GM21529 (cell line): ENCODE results near the gene IL2RA.
"Not testable (repeated sequence)": the region's sequence is repeated elsewhere in the genome, so short reads cannot be mapped to it uniquely, and the experiment has no call there.

Experiments used
- ATAC-seq: cut with Tn5 transposase; IDR thresholded peaks from one replicate; pipeline ENCODE4 v1.9.1; 2021; ENCODE audit not compliant: unreplicated experiment

Gene IL2RA

DNA sequence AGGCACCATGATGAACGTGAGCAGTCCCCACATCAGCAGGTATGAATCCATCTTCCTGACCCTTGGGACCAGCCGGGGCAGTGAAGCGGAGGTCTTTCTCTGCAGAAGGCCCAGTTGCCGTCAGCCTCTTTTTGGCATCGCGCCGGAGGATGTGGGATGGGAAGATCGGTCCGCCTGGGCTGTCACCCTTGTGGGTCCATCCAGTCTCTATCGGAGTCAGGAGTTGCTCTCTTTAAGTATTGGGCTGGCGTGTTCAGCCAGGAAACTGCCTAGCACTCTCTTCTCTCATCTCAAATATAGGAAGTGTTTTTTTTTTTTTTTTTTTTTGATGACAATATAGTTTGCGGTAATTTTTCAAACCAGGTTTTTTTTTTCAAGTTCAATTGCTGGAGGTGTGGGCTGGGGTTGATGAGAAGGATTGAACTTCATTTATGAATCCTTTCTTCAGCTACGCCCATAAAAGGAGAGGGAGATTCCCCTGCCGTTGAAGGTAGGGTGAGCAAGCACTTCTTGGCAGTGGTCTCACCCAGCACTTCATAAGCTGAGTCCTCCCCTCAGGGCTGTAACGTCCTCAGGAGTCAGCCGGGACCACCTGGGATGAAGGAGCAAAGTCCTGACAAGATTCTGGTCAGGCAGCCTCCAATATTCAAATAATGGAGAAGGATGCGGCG, at the start of gene IL2RA:
Gene IL2RA, minus strand, starts transcription at position 267 of the 671 bp plus-strand sequence. Its CDS starts 216 bp downstream, at position 51.
- no peak for ATAC-seq

DNA sequence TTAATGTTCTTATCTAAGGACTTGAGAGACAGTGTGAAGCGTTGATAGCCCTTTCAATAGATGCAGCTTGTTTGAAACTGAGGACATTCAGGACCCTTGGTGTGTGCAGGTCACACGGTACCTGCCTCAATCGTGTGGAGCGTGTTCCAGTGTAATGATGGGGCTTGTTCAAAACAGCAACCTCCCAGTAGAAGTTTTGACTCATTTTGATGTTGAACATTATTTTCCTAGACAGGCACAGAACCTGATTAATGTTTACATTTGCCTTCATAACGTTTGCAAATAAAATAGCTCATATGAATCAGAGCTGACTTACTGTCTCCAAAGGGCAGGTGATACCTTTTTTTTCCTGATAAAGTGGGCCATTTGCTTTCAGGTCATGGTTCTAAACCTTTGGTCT, 48.0 kb upstream of the IL2RA start:
- no peak for ATAC-seq

DNA sequence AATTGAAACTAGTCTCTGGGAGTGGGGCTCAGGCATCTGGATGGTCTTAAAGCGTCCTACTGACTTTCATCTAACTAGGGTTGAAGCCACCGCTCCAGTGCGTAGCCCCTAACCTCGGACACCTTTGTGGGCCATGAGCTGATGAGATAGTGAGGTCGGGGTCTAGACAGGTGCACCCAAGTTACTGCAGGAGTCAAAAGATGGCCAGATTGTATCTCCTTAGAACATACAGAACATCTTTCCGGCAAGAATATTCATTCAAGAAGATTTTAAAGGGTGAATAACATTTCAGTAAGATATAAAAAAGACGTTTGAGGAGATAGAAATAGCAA, 47.2 kb upstream of the IL2RA start:
- ATAC-seq, result no peak

DNA sequence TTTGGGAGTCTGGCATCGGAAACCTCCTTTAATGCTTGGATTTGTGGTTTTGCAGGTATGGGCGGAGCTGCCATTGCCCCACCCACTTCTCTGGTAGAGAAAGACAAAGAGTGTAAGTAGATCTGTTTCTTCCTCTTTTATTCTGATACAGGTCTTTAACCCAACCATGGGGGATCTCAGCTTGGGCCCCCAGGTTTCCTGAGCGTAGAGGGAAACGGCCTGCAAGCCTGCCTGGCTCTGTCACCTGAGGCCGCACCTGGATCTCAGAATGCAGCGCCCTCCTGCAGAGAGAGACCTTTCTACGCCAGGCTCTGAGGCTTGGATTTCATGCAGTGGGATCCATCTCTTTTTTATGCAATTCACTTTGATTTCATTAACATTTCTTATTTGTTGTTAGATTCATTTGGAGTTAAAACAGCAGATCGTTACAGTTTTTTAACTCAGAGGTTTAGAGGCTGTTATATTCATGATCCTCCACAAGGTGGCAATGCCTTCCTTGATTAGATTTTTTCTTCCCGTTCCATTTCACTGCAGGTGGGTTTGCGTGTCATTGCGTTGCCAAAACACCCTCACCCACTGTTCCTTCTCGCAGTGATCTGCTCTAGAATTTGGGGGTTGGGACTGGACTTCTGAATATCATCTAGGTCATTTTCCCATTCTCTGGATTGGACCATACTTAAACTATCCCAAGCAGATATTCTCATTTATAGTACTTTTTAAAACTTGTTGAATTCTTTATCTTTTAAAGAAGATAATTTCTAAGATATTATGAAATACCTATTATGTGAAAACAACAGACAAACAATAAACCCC, 46.7 kb upstream of the IL2RA start:
- no peak for ATAC-seq

DNA sequence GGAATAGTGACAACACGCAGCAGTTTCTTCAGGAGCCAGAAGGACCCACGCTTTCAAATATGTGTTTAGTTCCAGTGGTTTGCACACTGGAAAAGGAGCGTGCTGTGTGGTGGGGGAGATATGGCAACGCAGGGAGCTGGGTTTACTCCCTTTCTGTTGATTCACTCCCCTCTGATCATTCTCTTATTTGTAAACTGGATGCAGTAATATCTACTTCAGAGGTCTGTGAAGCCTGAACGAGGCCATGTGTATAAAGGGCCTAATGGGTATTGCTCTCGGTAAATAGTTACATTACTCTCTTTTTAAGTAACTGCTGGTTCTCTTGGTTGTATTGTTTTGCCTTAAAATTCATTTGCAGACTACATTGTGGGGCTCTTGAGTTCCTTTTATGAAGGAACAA, 45.9 kb upstream of the IL2RA start:
- ATAC-seq, result no peak

DNA sequence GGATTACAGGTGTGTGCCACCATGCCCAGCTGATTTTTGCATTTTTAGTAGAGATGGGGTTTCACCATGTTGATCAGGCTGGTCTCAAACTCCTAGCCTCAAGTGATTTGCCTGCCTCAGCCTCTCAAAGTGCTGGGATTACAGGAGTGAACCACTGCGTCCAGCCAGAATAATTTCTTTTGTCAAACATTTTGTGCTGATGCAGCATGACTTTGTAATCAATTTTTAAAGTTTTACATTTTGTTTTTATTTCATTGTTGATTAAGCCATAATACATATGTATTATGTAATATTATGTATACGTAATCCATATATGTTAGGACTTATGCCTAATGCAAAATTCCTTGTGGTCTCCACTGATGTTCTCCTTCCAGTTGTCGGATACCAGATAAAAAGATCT, 45.4 kb upstream of the IL2RA start:
- ATAC-seq, result not testable (repeated sequence)

DNA sequence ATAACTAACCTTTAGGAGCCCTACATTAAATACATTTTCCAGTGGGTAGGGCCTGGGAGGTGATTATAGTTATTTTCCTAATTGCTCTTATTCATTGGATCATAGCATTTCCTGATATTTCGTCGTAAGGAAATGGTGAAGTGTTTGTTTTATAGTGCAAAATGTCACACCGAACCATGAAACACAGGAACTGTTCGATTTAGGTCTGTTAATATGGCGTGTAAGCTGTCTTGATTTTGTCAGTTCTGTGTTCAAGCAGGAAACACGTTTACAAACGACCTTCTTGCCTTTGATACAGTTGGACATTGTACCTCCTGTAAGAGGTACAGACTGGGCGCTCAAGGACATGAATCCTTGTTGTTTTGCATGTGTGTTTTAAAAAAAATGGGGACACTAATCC, 41.4 kb upstream of the IL2RA start:
- ATAC-seq, result no peak

DNA sequence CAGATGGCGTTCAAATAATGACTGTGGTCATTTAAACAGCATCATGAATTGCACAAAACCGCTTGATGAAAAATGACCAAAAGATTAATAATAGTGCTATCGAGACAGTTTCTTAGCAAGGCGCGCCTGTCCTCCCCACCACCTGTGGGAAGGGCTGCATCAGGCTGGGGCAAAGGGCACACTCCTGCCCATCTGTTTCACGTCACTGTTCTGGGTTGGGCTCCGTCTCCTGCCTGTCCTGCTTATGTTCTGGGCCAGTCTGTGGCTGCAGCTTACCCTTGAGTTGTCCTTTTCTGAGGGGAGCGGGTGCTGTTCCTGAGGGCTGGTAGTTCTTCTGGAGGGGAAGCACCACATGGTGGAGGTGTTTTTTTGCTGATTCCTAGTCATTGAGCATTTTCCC, 40.0 kb upstream of the IL2RA start:
- no peak for ATAC-seq

DNA sequence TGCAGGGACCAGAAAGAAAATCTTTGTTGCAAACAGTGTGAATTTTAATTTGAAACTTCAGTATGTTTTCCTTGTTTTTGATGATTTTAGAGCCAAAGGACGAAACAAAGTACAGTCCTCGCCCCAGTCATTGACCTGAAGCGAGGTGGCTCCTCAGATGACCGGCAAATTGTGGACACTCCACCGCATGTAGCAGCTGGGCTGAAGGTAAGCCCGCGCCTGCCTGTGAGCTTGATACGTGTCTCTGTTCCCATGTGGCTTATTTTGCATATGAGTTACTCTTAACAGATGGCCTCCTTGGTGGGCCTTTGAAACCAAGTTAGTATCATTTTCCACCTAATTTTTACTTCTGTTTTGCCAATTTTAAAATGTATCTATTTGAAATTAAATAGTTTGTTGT, 39.0 kb upstream of the IL2RA start:
- ATAC-seq, result peak; percentile 98

DNA sequence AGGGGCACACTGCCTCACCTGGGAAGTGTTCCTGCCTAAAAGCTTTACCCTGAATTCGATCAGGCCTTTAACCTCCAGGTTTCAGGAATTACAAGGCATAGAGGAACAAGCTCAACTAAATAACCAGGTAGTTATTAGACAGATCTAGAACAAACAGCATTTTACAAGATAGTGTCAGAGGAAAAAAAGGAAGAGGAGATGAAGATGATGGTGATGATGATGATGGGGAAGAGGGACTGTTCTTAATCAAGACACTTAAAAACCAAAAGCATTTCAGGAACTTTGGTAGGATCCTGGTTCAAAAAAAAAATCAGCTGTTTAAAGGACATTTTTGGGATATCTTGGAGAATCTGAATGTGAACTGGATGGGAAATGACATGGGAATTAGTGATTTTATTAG, 38.2 kb upstream of the IL2RA start:
- ATAC-seq, result no peak

DNA sequence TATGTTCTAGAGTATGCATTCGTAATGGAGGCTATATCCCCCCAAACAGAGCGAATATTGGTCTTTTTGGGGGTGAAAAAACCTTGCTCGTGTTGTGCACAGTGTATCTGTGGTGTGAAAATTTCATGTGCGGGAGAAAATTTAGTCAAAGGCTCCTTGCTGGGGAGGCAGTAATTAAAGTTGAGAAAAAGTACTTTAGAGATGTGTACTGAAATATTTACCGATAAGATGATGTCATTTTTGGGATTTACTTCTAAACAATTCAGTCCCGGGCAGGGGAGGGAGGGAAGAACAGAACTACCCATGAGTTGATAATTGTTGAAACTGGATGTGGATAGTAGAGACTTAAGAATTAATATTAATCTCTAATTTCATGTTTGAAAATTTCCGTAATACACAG, 36.0 kb upstream of the IL2RA start:
- ATAC-seq, result no peak

DNA sequence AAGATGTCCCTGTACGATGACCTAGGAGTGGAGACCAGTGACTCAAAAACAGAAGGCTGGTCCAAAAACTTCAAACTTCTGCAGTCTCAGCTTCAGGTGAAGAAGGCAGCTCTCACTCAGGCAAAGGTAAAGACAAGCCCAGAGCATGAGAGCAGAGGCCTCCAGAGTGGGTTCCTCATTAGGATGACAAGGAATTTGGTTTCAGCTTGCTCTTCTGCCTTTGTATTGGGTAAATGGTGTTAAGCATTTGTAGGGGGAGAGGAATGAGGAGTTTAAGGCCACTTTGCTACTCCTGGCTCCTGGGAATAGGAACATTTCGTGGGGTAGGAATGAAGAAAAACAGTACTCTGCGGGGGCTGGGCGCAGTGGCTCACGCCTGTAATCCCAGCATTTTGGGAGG, 34.9 kb upstream of the IL2RA start:
- no peak for ATAC-seq

DNA sequence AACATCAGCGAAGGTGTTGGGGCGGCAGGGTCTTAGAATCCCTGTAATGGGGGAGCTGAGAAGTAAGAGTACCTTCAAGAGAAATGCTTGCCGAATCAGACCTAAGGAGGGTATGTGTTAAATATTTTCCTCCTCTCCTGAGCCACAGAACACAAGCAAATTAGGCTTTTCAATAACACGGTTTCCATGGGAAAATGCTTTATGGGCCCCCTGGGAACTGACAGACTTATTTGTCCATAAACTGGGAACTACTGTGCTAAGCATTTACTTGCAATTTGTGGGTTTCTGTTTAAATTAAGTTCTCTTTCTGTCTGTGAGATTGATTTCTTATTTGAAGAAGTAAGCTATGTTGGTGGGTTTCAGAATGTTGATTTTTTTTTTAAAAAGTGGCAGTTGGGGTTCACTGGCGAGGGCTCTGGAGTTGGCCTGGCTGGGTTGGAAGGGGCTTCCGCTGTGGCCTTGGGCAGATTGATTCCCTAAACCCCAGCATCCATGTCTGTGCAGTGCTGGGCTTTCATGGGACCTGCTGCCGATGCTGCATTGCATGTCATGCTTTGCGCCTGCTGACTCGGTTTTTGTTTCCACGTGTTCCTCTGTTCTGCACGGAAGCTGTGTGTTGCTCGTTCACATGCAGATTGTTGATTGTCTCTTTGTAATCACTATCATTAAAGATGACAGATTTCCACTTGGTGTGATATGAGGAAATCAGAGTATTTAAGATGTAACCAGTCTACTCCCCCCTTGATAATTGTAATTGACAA, 33.8 kb upstream of the IL2RA start:
- ATAC-seq, result no peak

DNA sequence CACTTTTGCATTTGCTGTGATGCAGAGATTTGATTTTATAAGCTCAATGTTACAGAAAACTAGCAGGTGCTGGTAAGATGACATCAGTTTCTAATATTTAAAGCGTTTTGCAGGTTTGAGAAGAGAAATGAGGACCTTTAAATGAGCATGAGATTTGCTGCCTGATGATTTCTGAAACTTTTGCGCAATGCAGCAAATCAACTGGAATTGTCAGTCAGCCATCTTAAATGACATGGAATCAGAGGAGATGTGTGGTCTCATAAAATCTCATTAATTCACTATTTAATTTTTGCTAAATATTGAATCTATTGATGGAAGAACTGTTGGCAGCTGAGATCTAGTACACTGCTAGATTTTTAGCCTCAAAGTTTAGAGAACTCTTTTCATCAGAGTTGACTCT, 30.6 kb upstream of the IL2RA start:
- no peak for ATAC-seq

DNA sequence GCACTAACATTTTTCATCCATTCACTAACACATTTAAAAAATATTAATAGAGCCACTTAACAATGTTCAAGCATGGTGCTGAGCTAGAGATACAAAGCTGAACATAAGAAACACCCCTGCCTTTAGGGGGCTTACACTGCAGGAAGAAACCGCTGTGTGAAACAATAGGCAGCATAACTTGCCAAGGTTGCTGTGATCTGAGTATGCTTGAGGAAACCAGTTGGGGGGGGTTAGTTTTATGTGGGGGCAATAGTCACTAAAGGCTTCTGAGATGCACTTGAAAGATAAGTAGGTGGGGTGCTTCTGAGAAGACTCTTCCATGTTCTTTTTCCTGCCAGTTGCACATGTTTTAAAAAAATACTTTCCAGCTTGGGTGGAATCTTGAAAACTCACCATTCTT, 29.5 kb upstream of the IL2RA start:
- ATAC-seq, result no peak

DNA sequence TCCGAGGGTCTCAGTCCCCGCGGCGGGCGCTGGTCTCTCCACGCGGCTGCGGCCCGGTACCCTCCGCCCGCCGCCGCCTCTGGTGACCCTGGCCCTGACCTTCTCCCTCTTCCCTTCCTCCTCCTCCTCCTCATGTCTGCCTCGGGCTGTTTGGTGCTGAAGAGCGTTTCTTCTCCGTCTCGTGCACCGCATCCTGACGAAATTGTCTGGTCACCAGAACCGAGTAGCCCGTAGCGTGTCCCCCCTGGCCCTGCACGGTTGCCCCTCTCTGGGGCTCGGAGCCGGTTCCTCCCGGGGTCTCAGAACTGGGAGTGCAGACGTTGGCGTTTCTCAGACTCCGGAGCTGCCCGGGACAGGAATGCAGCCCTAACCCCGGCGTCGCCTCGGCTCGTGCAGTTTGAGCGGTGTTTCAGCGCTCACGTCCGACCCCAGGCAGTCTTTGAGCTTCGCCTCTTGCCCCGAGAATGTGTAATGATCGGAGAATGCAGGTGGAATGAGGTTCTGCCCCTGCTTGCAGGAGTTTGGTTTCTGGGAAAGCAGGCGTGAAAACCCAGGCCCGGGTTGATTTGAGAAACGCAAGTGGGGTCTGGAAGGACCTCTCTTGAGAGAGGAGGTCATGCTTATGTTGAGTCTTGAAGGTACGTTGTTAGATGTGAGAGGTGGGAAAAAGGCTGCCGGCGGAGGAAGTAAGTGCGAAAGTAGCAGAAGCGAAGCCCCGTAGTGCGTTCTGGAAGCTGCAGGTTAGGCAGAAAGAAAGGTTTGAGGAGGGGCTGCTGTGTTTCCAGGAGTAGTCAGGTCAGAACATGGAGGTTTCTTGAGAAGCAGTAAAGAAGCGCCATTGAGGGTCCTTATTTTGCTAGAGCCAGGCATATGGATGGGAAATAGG, 27.4 kb upstream of the IL2RA start:
- ATAC-seq, result peak; percentile 21

DNA sequence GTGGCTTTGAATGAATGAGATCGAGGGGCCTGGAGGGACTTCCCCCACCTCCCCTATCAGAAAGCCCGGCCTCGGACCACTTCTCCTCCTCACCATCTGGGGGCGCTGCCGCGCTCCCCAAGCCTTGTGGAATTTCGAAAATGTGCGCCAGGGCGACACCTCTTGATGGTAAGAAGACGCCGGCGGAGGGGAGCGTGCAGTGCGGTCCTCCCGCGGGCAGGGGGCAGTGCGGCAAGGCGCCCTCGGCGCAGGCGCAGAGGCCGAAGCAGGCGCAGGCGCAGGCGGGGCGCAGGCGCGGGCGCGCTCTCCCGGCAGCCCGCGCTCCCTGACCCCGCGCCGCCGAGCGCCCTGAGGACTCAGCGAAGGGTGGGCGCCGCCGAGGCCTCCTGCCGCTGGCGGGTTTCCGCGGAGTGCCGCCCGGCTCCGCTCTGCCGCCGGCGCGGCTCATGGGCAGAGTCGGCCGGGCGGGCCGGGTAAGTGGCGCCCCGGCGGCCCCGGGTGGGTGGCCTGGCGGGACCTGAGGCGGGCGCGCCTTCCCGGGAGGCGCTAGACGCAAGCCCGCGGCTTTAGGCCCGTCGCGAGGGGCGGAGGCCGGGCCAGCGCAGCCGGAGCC, 26.7 kb upstream of the IL2RA start, which contains the start of gene RBM17:
Gene RBM17, plus strand, starts transcription at position 314 of the 613 bp plus-strand sequence. CDS start 8,032 bp downstream, outside the sequence.
- peak; percentile 78 for ATAC-seq

DNA sequence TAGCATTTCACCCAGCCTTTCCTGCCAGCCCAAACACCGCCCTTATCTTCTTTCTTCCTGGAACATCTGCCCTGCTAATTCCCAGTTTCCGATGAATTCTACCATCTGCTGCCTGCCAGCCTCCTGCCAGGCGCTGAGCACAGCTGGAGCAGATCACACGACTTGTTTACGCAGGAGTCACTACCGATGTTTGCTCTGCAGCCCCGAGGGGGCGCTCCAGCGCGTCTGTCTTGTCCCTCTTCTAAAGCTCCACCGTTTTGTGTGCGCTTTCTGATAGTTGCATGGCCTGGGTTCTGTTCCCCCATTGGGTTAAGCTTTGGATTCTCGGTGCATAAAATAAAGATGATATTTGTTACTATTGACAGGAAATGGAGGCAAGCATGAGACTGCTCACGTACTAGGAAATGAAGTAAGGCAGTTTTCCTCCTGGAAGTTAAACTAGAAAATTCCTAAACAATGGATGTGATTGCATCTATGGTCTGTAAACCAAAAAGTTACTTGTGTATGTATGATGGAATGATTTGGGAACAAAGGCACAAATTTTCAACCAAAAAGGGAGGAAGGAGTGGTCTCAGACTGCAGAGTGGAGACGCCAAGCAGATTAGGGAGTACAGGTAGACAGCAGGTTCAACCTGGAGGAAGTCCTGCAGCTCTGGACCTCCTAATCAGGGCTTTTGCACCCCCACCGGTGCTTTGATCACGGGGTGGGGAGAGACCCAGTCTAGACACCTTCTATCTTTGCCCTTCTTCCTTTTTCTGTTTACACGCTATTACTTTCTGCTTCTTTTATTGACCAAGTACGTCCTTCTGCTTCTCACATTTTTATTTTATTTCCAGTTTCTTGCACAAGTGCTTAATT, 24.4 kb upstream of the IL2RA start:
- no peak for ATAC-seq
